Measurements from ENCODE around the gene HES3. TPM values are rescaled to one million over a fixed set of nuclear protein-coding genes. Genes with fewer than 3 reads are reported as not detected.

HES3 gene
- total and polyA plus RNA-seq, 2 experiments from 2014 or later = not detected

DNA sequence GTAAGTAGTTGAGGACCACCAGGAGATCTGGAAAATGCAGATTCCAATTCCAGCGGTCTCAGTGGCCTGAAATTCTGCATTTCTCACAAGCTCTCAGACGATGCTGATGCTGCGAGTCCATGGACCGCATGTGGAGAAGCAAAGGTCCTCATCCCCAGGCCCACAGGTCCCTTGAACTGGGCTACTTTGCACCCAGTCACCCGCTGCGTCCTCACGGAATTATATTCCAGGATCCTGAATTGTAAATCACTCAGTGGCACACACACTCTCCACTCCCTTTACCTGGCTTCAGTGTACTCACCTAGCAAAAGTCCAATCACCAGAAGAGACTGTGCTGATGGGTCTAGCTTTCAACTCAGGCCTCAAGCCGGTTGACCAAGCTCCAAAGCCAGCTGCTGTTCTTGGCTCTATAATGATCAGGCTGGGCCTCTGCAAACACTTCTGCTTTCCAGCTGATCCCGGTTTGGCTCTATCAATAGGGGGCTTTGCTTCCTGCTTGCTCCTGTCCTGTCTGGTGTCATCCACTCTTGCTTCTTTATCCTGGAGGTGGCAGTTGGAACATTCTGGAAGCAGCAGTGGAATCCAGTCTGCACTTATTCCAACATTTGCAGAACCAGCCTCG, 43.7 kb upstream of the HES3 start:
- Histone ChIP-seq H3K4me3 (peak overlapping the region; percentile 99), H3K4me1 (ENCODE audit: low read depth) (peaks cover 20% of the 10 kb centered on the region), H3K27ac (peak overlapping the region; percentile 91), H3K27me3 (no peaks in the 10 kb centered on the region), H3K9me3 (ENCODE audit: low read depth) (no peaks in the 10 kb centered on the region), H3K36me3 (peaks cover 12% of the 10 kb centered on the region)
- TF ChIP-seq CTCF (IDR thresholded peaks at IDR 0.05; ENCODE audit: low read depth, low read length) = no peak
- no peak for DNase-seq (ENCODE audit: low read depth in 1 of 2, low spot score in 1 of 2)

DNA sequence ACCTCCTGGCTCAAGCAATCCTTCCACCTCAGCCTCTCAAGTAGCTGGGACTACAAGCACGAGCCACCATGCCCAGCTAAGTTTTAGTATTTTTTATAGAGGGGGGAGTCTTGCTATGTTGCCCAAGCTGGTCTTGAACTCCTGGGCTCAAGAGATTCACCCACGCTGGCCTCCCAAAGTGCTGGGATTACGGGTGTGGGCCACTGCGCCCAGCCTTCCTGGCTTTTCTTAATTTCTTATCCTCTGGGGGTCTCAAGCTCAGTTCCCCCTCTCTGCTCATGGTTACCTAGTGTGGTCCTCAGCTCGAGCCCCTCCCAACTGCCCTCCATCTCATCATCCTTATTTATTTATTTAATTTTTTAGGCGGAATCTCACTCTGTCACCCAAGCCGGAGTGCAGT, 41.7 kb upstream of the HES3 start:
- Histone ChIP-seq H3K36me3 (peaks cover 4% of the 10 kb centered on the region), H3K9me3 (ENCODE audit: low read depth) (no peaks in the 10 kb centered on the region), H3K27me3 (no peaks in the 10 kb centered on the region), H3K27ac (no peak overlapping the region), H3K4me1 (ENCODE audit: low read depth) (peaks cover 30% of the 10 kb centered on the region), H3K4me3 (no peak overlapping the region)
- no peak for DNase-seq (ENCODE audit: low read depth in 1 of 2, low spot score in 1 of 2)
- no peak for TF ChIP-seq CTCF (IDR thresholded peaks at IDR 0.05; ENCODE audit: low read depth, low read length)

DNA sequence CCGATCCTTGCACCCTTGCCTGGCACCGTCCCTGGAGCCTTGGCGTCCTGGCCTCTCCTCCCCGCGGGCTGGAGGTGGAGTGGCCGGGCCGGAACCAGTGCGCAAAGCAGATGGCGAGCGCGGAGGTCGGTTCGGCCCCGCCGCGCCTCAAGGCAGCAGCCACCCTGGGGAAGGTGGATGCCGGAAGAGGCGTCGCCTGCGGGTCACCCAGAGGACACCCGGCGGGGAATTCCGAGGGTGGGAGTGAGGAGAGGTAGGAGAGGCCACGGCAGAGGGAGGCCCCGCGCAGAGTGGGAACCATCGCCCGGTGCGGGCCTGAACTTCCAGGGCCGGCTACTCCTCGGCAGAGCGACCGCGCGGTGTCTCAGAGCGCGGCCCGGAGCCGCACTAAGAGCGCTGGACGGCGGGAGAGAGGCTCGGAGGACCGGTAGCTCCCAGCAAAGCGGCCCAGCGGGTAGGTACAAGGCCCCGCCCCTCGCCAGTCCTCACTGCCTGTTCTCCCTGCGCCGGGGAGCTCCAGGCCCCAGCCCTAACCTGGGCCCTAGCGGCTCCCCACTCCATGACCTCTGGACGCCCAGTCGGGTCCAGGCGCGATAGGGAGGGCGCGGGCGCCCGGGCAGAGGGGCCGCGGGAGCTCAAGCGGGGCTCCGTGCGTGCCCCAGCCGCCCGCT, 38.0 kb upstream of the HES3 start, which contains the start of gene RNF207:
Gene RNF207 (plus strand): TSS at position 271 of the 671 bp plus-strand sequence. CDS start 417 bp downstream, outside the sequence.
- no peak for TF ChIP-seq CTCF (IDR thresholded peaks at IDR 0.05; ENCODE audit: low read depth, low read length)
- Histone ChIP-seq H3K4me3 (peak within 1 kb of the TSS; percentile 56), H3K4me1 (ENCODE audit: low read depth) (peaks cover 37% of the 10 kb centered on the region), H3K36me3 (peaks cover 2% of the 10 kb centered on the region), H3K9me3 (ENCODE audit: low read depth) (no peaks in the 10 kb centered on the region), H3K27ac (peak within 1 kb of the TSS; percentile 99), H3K27me3 (no peaks in the 10 kb centered on the region)
- DNase-seq (ENCODE audit: low read depth in 1 of 2, low spot score in 1 of 2) = peak; percentile 81 to 93

DNA sequence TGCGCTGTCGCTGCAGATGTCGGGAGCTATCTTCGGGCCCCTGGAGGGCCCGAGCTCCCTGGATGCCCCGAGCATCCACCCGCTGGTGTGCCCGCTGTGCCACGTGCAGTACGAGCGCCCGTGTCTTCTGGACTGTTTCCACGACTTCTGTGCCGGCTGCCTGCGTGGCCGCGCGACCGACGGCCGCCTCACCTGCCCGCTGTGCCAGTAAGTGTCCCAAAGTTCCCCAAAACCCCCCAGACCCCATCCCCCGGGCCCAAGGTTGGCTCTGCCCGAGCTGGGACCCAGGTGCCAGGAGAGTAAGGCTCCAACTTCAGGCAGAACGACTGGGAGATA, 37.5 kb upstream of the HES3 start:
- H3K27me3 ChIP-seq = no peaks in the 10 kb centered on the region

More for the DNA sequence above, 37.5 kb upstream of the HES3 start:
- no peaks in the 10 kb centered on the region for H3K9me3 ChIP-seq (ENCODE audit: low read depth)
- peaks cover 37% of the 10 kb centered on the region for H3K4me1 ChIP-seq (ENCODE audit: low read depth)
- DNase-seq (ENCODE audit: low read depth in 1 of 2, low spot score in 1 of 2) = no peak
- peak overlapping the region; percentile 56 for H3K4me3 ChIP-seq
- H3K36me3 ChIP-seq = peaks cover 7% of the 10 kb centered on the region
- H3K27ac ChIP-seq = peak overlapping the region; percentile 99
- TF ChIP-seq CTCF (IDR thresholded peaks at IDR 0.05; ENCODE audit: low read depth, low read length) = no peak
